Measurements from ENCODE around the gene ADCK1. TPM values are rescaled to one million over a fixed set of nuclear protein-coding genes. Genes with fewer than 3 reads are reported as not detected.

The ADCK1 gene
- total RNA-seq, 2 experiments from 2014 or later: 7.5 to 9.6 TPM

GRCh38 chr14:77843651-77844050 lies 43.7 kb downstream of the ADCK1 start:
- no peak overlapping the region for H2AFZ ChIP-seq (ENCODE audit: low read length)
- H3K9me3 ChIP-seq (ENCODE audit: low read length): no peaks in the 10 kb centered on the region
- no peaks in the 10 kb centered on the region for H4K20me1 ChIP-seq (ENCODE audit: insufficient read depth, low read length)
- no TSS peak for BruUV-seq (replicated peaks)
- no peak overlapping the region for H3K4me2 ChIP-seq (ENCODE audit: low read length)
- H3K9me2 ChIP-seq (ENCODE audit: insufficient read depth, low read length): no peaks in the 10 kb centered on the region
- H3K4me1 ChIP-seq (ENCODE audit: insufficient read depth, low read length, poor library complexity, severe bottlenecking): no peaks in the 10 kb centered on the region
- no peak for TF ChIP-seq CTCF (conservative IDR thresholded peaks at IDR 0.05; ENCODE audit: low read length)
- TF ChIP-seq EZH2phosphoT487 (IDR thresholded peaks at IDR 0.05; ENCODE audit: borderline replicate concordance, low read depth, low read length): no peak
- H3K79me2 ChIP-seq (ENCODE audit: insufficient read depth, low read depth, low read length): no peaks in the 10 kb centered on the region
- intact Hi-C loops (cut with micrococcal nuclease; ENCODE audit: unreplicated experiment): no loop called here
- H3K36me3 ChIP-seq (ENCODE audit: insufficient read depth, low read length): no peaks in the 10 kb centered on the region
- no peak overlapping the region for H3K27ac ChIP-seq (ENCODE audit: low read depth, low read length, poor library complexity, severe bottlenecking)
- H3K4me3 ChIP-seq (ENCODE audit: low read depth, low read length, poor library complexity, severe bottlenecking): no peak overlapping the region
- DNase-seq (ENCODE audit: low spot score): no peak
- POLR2A ChIA-PET: interaction anchor here (0.7 kb wide), 1 partner anchor 18 kb away, joined by 3 read pairs; no protein-coding TSS in a partner anchor
- CTCF ChIA-PET (ENCODE audit: unreplicated experiment): no interaction called here

- Histone ChIP-seq H2AFZ (ENCODE audit: low read length) (no peak overlapping the region), H3K79me2 (ENCODE audit: insufficient read depth, low read depth, low read length) (no peaks in the 10 kb centered on the region), H3K4me1 (ENCODE audit: insufficient read depth, low read length, poor library complexity, severe bottlenecking) (no peaks in the 10 kb centered on the region), H3K4me3 (ENCODE audit: low read depth, low read length, poor library complexity, severe bottlenecking) (no peak overlapping the region), H3K4me2 (ENCODE audit: low read length) (no peak overlapping the region), H3K27ac (ENCODE audit: low read depth, low read length, poor library complexity, severe bottlenecking) (no peak overlapping the region), H3K36me3 (ENCODE audit: insufficient read depth, low read length) (no peaks in the 10 kb centered on the region), H3K9me2 (ENCODE audit: insufficient read depth, low read length) (no peaks in the 10 kb centered on the region), H4K20me1 (ENCODE audit: insufficient read depth, low read length) (no peaks in the 10 kb centered on the region), H3K9me3 (ENCODE audit: low read length) (no peaks in the 10 kb centered on the region)
- POLR2A ChIA-PET: interaction anchor here (1.6 kb wide), 1 partner anchor 26 kb away, joined by 4 read pairs; no protein-coding TSS in a partner anchor
- no peak for TF ChIP-seq EZH2phosphoT487 (IDR thresholded peaks at IDR 0.05; ENCODE audit: borderline replicate concordance, low read depth, low read length)
- TF ChIP-seq CTCF (conservative IDR thresholded peaks at IDR 0.05; ENCODE audit: low read length): no peak
- no TSS peak for BruUV-seq (replicated peaks)
- intact Hi-C loops (cut with micrococcal nuclease; ENCODE audit: unreplicated experiment): no loop called here
- CTCF ChIA-PET (ENCODE audit: unreplicated experiment): interaction anchor here (0.9 kb wide), 1 partner anchor 10 kb away, joined by 3 read pairs; no protein-coding TSS in a partner anchor
- no peak for DNase-seq (ENCODE audit: low spot score)
Observed at GRCh38 chr14:77844802-77845201, 44.9 kb downstream of the ADCK1 start.

DNA sequence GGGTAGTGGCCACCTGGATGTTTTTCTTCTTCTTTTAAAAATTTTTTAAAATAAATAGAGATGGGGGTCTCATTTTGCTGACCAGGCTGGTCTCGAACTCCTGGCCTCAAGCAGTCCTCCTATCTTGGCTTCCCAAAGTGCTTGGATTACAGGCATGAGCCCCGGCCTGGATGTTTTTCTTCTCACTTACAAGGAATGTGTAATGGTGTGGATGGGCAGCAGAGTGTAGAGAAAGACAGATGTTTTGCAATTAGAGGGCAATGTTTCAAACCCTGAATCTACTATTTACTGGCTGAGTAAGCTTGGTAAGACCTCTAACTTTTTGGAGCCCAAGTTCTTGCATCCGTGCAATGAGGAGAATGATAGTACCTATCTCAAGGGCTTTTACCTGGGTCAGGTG lies 48.1 kb downstream of the ADCK1 start:
- DNase-seq (ENCODE audit: low spot score): no peak
- BruUV-seq (replicated peaks): no TSS peak
- Histone ChIP-seq H4K20me1 (ENCODE audit: insufficient read depth, low read length) (no peaks in the 10 kb centered on the region), H3K36me3 (ENCODE audit: insufficient read depth, low read length) (no peaks in the 10 kb centered on the region), H2AFZ (ENCODE audit: low read length) (no peak overlapping the region), H3K4me2 (ENCODE audit: low read length) (no peak overlapping the region), H3K79me2 (ENCODE audit: insufficient read depth, low read depth, low read length) (no peaks in the 10 kb centered on the region), H3K4me1 (ENCODE audit: insufficient read depth, low read length, poor library complexity, severe bottlenecking) (no peaks in the 10 kb centered on the region), H3K27ac (ENCODE audit: low read depth, low read length, poor library complexity, severe bottlenecking) (no peak overlapping the region), H3K9me3 (ENCODE audit: low read length) (no peaks in the 10 kb centered on the region), H3K4me3 (ENCODE audit: low read depth, low read length, poor library complexity, severe bottlenecking) (no peak overlapping the region), H3K9me2 (ENCODE audit: insufficient read depth, low read length) (no peaks in the 10 kb centered on the region)
- POLR2A ChIA-PET: no interaction called here
- TF ChIP-seq EZH2phosphoT487 (IDR thresholded peaks at IDR 0.05; ENCODE audit: borderline replicate concordance, low read depth, low read length) (no peak), CTCF (conservative IDR thresholded peaks at IDR 0.05; ENCODE audit: low read length) (no peak)
- intact Hi-C loops (cut with micrococcal nuclease; ENCODE audit: unreplicated experiment): no loop called here
- CTCF ChIA-PET (ENCODE audit: unreplicated experiment): no interaction called here
